GM13977 (cell line): ENCODE results near the gene RAD23A.

Experiments
- DNase-seq: peaks from one replicate; pipeline ENCODE4 v3.0.0; 2012; ENCODE audit warnings: low spot score
- in situ Hi-C: fragments of 300-500 bp; cut with MboI; formaldehyde crosslinking; loops from one replicate; pipeline ENCODE4 v1.12.0; 2022; ENCODE audit warnings: low sequenced_read_pairs, low pct_unique_long_range_greater_than_20kb, mixed read lengths, inconsistent platforms; ENCODE audit not compliant: unreplicated experiment
- TF ChIP-seq, protein P1 (sequence below): IDR thresholded peaks from 2 replicates; pipeline ENCODE4 v1.5.1; 2012; ENCODE audit warnings: mild to moderate bottlenecking, control low read depth; ENCODE audit not compliant: insufficient read depth; ENCODE audit errors: extremely low read depth, missing control alignments

RAD23A gene

GRCh38 chr19:12984683-12985048 is 39.0 kb downstream of the RAD23A start:
- DNase-seq: no peak
- TF ChIP-seq, protein P1, sequence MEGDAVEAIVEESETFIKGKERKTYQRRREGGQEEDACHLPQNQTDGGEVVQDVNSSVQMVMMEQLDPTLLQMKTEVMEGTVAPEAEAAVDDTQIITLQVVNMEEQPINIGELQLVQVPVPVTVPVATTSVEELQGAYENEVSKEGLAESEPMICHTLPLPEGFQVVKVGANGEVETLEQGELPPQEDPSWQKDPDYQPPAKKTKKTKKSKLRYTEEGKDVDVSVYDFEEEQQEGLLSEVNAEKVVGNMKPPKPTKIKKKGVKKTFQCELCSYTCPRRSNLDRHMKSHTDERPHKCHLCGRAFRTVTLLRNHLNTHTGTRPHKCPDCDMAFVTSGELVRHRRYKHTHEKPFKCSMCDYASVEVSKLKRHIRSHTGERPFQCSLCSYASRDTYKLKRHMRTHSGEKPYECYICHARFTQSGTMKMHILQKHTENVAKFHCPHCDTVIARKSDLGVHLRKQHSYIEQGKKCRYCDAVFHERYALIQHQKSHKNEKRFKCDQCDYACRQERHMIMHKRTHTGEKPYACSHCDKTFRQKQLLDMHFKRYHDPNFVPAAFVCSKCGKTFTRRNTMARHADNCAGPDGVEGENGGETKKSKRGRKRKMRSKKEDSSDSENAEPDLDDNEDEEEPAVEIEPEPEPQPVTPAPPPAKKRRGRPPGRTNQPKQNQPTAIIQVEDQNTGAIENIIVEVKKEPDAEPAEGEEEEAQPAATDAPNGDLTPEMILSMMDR: no peak
- in situ Hi-C loops: no loop called here

GRCh38 chr19:12985049-12985776 is 39.6 kb downstream of the RAD23A start:
- no peak for DNase-seq
- in situ Hi-C loops: no loop called here
- TF ChIP-seq, protein P1: no peak

GRCh38 chr19:12986726-12987125 is 41.1 kb downstream of the RAD23A start:
- in situ Hi-C loops: no loop called here
- TF ChIP-seq, protein P1: no peak
- DNase-seq: no peak

GRCh38 chr19:12987190-12987589 is 41.5 kb downstream of the RAD23A start:
- in situ Hi-C loops: no loop called here
- no peak for DNase-seq
- TF ChIP-seq, protein P1: no peak

DNA sequence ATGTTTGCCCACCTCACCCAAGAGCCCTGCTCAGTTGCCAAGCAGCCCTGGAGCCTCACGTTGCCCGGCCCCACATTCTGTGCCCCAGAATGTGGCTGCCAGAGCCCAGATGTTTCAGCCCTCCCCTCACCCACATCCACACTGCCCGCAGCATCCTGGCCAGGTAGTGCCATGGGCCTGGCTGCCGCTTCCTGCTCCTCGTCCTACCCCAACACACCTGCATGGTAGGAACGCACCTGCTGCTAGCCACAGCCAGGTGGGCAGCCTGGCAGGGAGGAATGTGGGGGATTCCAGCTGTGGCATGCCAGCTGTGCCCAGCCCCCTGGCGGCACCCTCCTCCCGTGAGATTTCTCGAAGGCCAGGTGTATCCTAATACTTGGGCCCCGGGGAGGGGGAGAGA is 42.1 kb downstream of the RAD23A start:
- in situ Hi-C loops: no loop called here
- DNase-seq: no peak
- TF ChIP-seq, protein P1: no peak

DNA sequence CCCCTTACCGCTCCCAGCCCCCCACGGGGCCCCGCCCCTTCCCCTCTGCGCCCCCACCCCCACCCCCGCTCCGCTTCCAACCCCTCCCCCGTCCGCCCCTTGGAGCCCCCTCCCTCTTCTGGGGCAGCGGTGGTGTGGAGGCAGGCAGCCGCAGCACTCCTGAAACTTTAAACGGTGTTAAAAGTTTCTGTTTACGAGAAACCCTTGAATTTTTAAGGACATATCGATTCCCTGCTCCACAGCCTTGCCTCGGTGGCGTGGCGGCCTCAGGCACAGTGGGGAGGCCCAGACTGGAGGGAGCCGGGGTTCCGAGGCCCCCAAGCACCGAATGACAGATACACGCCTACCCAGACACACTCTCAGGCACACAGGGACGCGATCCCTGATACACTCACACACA is 44.8 kb downstream of the RAD23A start:
- TF ChIP-seq, protein P1: no peak
- in situ Hi-C loops: no loop called here
- no peak for DNase-seq

DNA sequence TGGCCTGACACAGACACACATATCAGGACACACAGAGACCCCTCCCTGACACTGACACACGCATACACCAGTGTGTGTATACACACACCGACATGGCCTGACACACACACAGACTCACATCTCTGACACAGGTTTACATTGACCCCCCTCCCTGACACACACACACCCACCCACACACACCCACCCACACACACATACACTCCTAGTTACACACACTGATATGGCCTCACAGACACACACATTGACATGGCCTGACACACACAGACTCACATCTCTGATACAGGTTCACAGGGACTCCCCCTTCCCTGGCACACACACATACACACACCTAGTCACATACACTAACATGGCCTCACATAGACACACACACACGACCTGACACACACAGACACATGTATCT is 45.2 kb downstream of the RAD23A start:
- DNase-seq: no peak
- TF ChIP-seq, protein P1: no peak
- in situ Hi-C loops: no loop called here
